ENCODE results near the gene HPS4. TPM values are rescaled to one million over a fixed set of nuclear protein-coding genes. Genes with fewer than 3 reads are reported as not detected.

Gene HPS4
- total RNA-seq, 1 experiment from 2014 or later, result 40.7 TPM

GRCh38 chr22:26503758-26504157, 20.2 kb upstream of the HPS4 start:
- no peak for TF ChIP-seq CTCF (IDR thresholded peaks at IDR 0.05; ENCODE audit: unreplicated experiment)
- Mint-ChIP-seq H3K27me3 (ENCODE audit: unreplicated experiment) (no peaks in the 10 kb centered on the region), H3K36me3 (ENCODE audit: insufficient read depth, unreplicated experiment) (peaks cover 47% of the 10 kb centered on the region), H3K9me3 (ENCODE audit: low read depth, unreplicated experiment) (no peaks in the 10 kb centered on the region), H3K4me3 (ENCODE audit: low read depth, unreplicated experiment) (no peak overlapping the region), H3K27ac (ENCODE audit: unreplicated experiment) (no peak overlapping the region), H3K4me1 (ENCODE audit: low read depth, unreplicated experiment) (no peaks in the 10 kb centered on the region)
- intact Hi-C loops (cut with micrococcal nuclease; ENCODE audit: unreplicated experiment), result no loop called here
- BruUV-seq (replicated peaks), result no TSS peak
- no peak for DNase-seq
- CTCF ChIA-PET, result interaction anchor here (0.7 kb wide), 1 partner anchor 28 kb away, joined by 3 read pairs; no protein-coding TSS in a partner anchor

GRCh38 chr22:26502688-26503561, 19.3 kb upstream of the HPS4 start:
- Mint-ChIP-seq H3K4me3 (ENCODE audit: low read depth, unreplicated experiment) (no peak overlapping the region), H3K9me3 (ENCODE audit: low read depth, unreplicated experiment) (no peaks in the 10 kb centered on the region), H3K27me3 (ENCODE audit: unreplicated experiment) (no peaks in the 10 kb centered on the region), H3K36me3 (ENCODE audit: insufficient read depth, unreplicated experiment) (peaks cover 47% of the 10 kb centered on the region), H3K27ac (ENCODE audit: unreplicated experiment) (no peak overlapping the region), H3K4me1 (ENCODE audit: low read depth, unreplicated experiment) (no peaks in the 10 kb centered on the region)
- CTCF ChIA-PET, result interaction anchor here (0.7 to 1.3 kb wide), 3 partner anchors 9 to 163 kb away, joined by 3 read pairs; partner anchors contain the start of gene TFIP11
- intact Hi-C loops (cut with micrococcal nuclease; ENCODE audit: unreplicated experiment), result no loop called here
- peak; percentile 14 for DNase-seq
- TF ChIP-seq CTCF (IDR thresholded peaks at IDR 0.05; ENCODE audit: unreplicated experiment), result peak; percentile 61
- no TSS peak for BruUV-seq (replicated peaks)

- peaks cover 55% of the 10 kb centered on the region for H3K36me3 Mint-ChIP-seq (ENCODE audit: insufficient read depth, unreplicated experiment)
- no TSS peak for BruUV-seq (replicated peaks)
- H3K4me3 Mint-ChIP-seq (ENCODE audit: low read depth, unreplicated experiment), result no peak overlapping the region
- TF ChIP-seq CTCF (IDR thresholded peaks at IDR 0.05; ENCODE audit: unreplicated experiment), result no peak
- intact Hi-C loops (cut with micrococcal nuclease; ENCODE audit: unreplicated experiment), result no loop called here
- H3K27me3 Mint-ChIP-seq (ENCODE audit: unreplicated experiment), result no peaks in the 10 kb centered on the region
- CTCF ChIA-PET, result interaction anchor here (0.6 to 1.3 kb wide), 3 partner anchors 10 to 229 kb away, joined by 3 to 9 read pairs (median 6); partner anchors contain the start of gene TFIP11
- H3K9me3 Mint-ChIP-seq (ENCODE audit: low read depth, unreplicated experiment), result no peaks in the 10 kb centered on the region
- DNase-seq, result no peak
- H3K27ac Mint-ChIP-seq (ENCODE audit: unreplicated experiment), result no peak overlapping the region
- H3K4me1 Mint-ChIP-seq (ENCODE audit: low read depth, unreplicated experiment), result no peaks in the 10 kb centered on the region
Observed at GRCh38 chr22:26501996-26502395, 18.4 kb upstream of the HPS4 start.

GRCh38 chr22:26499188-26499703, 15.7 kb upstream of the HPS4 start:
- H3K4me1 Mint-ChIP-seq (ENCODE audit: low read depth, unreplicated experiment), result no peaks in the 10 kb centered on the region
- no peaks in the 10 kb centered on the region for H3K9me3 Mint-ChIP-seq (ENCODE audit: low read depth, unreplicated experiment)
- H3K27ac Mint-ChIP-seq (ENCODE audit: unreplicated experiment), result no peak overlapping the region
- intact Hi-C loops (cut with micrococcal nuclease; ENCODE audit: unreplicated experiment), result no loop called here
- TF ChIP-seq CTCF (IDR thresholded peaks at IDR 0.05; ENCODE audit: unreplicated experiment), result no peak
- H3K27me3 Mint-ChIP-seq (ENCODE audit: unreplicated experiment), result no peaks in the 10 kb centered on the region
- CTCF ChIA-PET, result interaction anchor here (0.5 to 0.7 kb wide), 2 partner anchors 906 to 1220 kb away, joined by 3 read pairs; no protein-coding TSS in a partner anchor
- BruUV-seq (replicated peaks), result TSS peak; percentile 30
- H3K4me3 Mint-ChIP-seq (ENCODE audit: low read depth, unreplicated experiment), result no peak overlapping the region
- peaks cover 63% of the 10 kb centered on the region for H3K36me3 Mint-ChIP-seq (ENCODE audit: insufficient read depth, unreplicated experiment)
- DNase-seq, result no peak

Measured in Calu3 (cell line).